Medulla oblongata (tissue), 1 donor: Measurements from ENCODE around the gene RHOBTB3.

ENCODE experiments used
- DNase-seq: peaks from one replicate; pipeline ENCODE4 v3.0.0-alpha.2; 2015; ENCODE audit errors: extremely low spot score

Gene RHOBTB3

DNA sequence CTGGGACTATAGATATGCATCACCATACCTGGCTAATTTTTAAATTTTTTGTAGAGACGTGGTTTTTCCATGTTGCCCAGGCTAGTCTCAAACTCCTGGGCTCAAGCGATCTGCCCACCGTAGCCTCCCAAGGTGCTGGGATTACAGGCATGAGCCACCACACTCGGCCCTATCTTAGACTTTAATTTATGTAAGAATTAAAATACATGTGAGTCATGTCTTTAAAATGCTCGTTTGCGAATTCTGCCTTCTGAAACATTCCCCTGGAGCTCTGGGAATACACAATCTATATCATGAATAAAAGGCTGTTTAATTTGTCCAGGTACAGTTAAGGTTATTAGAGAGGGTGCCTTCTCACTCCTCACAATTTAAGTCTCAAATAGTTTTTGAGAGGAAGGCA is 32.8 kb downstream of the RHOBTB3 start:
- DNase-seq, result no peak

GRCh38 chr5:95768731-95769130 is 37.6 kb downstream of the RHOBTB3 start:
- no peak for DNase-seq

GRCh38 chr5:95770830-95771708 is 39.9 kb downstream of the RHOBTB3 start:
- DNase-seq, result no peak

DNA sequence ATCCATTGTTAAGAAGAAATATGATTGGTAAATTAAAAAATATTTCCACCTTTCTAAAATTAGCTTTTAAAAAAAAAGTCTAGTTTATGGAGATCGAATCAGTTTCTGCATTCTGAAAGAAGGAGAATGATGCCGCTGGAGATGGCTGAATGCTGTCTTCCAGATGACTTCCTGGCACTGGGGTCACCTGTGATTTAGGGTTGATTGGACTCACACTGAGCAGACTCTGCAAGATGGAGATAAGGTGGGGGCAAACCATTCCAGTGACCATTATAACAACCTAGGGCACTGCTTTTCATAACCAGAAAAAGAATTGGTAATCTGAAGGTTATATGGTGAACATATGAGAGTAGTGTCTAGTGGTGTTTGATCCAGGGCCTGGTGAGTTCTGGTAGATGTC is 40.8 kb downstream of the RHOBTB3 start:
- no peak for DNase-seq

GRCh38 chr5:95773335-95774059 is 42.4 kb downstream of the RHOBTB3 start:
- peak; percentile 21 for DNase-seq

DNA sequence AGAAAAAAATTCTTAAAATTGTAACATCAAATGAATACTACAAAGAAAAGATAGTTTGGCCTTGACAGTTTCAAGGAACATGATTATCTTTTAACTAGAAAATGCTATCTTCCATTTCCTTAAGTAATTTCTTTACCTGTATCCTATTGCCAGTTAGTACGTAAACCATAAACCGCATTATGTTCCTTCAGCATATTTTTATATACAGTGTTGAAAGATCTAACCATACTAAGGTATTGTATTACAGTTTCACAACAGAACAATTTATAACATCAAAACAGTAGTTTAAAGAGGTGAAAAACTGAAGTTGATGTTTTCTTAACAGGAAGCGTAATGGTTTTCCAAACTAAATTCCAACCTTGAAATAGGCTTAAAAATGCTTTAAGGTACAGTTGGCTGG is 46.3 kb downstream of the RHOBTB3 start:
- no peak for DNase-seq

DNA sequence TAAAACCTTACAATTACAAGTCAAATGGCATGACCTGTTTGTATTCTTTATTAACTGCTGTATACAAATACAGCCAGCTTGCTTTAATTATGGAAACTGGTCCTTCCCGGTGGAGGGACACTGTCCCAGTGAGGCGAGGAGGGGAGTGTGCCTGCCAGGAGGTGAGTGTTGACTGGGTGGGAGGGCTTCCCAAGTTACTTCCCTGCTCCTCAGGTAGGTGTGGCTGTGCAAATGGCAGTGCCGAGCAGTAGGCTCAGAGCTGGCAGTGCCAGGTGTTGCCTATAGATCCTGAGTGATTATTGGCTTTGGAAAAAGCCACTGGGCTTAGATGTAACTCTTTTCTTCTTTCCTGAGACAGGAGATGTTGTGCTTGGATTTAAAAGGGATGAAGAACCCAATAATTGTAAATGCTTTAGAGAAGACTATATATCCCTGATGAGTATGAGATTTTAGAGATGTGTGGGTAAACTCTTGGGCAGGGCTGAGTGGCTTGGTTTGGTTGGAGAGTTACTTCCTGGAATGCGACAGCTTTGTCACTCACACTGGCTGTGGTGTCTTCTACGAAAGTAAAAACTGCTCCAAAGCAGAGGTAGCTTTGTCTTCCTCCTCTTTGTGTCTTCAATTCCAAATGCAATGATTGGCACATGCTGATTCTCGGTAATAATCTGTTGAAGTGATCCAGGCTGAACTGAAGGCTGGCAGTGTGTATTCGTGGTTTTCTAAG is 47.7 kb downstream of the RHOBTB3 start:
- no peak for DNase-seq

DNA sequence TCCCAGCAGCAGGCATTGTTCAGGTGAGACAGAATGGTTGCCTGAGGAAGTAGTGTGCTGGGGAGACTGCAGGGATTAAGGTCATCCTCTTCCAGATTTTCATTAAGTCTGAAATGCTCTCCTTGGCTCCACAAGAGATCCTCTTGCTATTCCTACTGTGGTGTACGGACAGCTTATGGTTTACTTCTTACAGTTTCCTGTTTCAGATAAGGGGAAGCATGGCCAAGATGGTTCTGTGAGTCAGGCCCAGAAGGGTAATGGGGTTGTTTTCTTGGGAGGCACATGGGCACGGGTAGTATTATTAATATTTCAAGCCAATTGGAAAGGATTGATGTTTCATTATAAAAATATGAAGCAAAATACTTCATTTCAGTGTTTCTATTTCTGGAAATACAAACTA is 48.5 kb downstream of the RHOBTB3 start:
- DNase-seq, result no peak

DNA sequence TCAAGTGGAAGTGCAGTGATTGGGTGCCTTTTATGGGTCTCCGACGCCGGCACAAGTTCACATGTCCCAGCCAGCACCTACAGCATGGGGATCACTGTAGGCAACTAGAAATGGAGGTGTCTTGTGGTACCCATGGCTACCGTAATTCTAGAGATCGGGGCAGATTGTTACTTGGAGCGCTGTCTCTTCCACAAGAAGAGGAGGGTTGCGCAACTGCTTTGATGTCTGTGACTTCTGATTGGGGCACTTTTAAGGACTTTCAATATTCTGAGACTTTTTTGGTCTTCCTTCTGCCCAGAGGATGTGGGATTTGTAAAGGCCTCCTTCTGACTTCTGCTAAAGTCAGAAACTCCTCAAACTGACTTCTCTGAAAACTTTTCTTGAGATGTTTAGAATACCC is 49.5 kb downstream of the RHOBTB3 start:
- no peak for DNase-seq

- peak; percentile 93 for DNase-seq
These were observed 50.0 kb downstream of the RHOBTB3 start for GRCh38 chr5:95781101-95781583.

GRCh38 chr5:95782181-95782580 is 51.0 kb downstream of the RHOBTB3 start:
- DNase-seq, result no peak

DNA sequence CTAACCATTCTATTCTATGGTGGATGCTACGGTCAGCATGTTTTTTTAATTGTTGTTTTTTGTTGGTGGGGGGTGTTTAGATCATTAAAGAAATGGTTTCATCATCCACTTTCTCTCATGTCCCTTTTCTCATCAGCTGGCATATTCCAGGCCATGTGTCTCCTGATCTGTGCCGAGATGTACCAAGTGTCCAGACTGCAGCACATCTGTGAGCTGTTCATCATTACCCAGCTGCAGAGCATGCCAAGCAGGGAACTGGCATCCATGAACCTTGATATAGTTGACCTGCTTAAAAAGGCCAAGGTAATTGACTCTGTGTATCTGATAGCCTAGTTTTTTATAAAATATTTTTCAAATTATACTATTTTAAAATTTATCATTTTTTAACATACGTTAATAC is 52.5 kb downstream of the RHOBTB3 start:
- no peak for DNase-seq

DNA sequence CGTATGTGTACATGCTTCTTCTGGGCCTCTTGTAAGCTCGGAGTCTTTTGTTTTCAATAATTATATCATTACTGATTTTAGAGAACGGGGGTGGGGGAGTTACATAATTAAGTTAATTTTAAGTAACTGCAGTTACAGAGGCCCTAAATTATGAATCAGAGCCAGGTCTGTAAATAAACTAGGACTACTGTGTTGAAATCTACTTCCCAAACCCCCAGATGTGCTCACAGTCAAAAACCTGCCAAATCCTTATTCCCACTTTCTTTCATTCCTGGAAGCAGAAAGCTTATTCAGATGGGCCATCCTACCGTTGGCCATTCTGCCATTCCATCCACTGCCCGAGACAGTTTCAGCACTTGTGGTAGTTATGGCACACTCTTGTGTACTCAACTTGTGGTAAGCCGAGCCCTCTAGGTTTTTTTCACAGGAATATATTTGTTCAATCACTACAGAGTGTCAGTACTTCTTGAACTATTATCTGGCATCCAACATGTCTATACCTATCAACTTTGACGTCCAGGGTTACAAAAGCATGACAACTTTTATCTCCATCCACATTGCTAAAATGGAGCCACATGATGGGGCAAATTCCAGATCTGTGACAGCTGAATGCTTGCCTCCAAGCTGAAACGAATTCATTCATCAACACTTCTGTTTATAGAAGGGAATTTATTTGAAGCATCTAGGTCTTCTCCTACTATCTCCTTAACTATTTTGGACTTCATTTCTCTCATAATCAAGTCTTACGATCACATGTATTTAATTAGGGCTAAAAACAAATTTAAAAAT is 53.6 kb downstream of the RHOBTB3 start:
- no peak for DNase-seq

DNA sequence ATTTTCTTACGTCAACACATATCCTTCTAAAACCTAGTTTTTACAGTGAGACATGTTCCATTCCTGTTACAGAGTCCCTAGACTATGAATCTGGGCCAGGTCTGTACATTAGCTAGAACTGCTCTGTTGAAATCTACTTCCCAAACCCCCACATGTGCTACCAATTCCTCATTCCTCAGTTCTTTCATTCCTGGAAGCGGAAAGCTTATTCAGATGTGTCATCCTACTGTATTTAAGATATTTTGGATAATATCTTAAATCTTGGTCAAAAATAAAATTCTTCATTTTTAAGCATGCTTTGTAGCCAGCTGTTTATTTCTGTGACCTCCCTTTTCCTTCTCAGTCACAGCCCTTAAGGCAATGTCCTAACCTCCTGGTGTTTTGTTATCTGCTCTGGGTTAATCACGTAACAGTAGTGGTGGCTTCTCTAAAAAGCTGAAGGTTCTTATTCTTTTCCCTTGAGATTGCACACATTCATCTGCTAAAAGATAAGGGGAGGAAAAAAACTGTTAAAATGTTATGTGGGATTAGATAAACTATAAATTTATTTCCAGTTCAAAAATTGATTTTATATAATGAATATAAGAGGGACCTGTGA is 55.8 kb downstream of the RHOBTB3 start:
- no peak for DNase-seq

GRCh38 chr5:95788493-95788892 is 57.4 kb downstream of the RHOBTB3 start:
- DNase-seq, result no peak

DNA sequence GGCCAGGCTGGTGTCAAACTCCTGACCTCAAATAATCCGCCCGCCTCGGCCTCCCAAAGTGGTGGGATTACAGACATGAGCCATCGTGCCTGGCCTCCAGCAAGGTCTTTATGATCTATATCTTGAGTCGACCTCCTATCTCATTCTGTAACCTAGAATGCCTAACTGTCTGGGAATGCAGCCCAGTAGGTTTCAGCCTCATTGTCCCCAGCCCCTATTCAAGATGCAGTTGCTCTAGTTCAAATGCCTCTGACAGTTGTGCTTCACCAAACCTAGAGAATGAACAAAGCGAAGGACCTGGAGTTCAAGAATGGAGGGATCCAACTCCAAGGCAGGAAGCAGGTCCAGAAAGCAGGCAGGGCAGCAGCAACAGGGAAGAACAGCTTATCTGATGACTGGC is 60.6 kb downstream of the RHOBTB3 start:
- no peak for DNase-seq

- DNase-seq, result no peak
These were observed 63.0 kb downstream of the RHOBTB3 start for GRCh38 chr5:95794070-95794516.

DNA sequence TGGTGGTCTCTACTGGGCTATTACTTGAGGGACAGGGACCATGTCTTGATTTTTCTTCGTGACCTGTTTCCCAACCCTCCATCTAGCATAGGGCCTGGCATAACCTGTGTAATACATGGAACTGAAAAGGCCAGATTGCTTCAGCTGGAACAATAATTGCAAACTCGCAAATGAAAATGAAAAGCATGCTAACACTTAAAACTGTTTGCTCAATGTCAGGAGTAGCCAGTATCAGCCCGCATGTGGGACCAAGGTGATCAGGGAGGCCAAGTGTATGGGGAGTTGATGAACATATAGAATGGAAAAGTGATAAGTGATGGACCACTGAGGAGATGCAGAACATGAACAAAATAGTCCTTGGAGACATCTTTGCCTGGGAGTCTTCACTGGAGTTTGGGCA is 66.2 kb downstream of the RHOBTB3 start:
- DNase-seq, result no peak

- no peak for DNase-seq
These were observed 66.9 kb downstream of the RHOBTB3 start for GRCh38 chr5:95798048-95798447.

DNA sequence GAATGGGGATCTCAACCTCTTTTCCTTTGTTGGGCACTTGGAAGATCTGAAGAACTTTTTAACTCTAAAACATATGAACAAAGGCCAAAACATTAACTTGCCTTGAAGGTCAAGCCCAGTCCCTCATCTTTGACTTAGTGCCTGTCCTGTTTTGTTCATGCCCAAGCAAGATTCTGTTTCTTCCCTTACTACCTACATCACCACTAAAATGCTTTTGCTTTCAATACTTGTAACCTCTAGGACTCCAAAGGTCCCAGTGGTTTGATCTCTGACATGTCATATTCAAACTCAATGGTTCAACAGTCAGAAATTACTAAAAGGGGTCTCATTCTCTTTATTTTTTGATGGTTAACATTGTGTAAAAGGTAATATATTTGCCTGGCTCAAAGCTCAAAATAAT is 67.4 kb downstream of the RHOBTB3 start:
- DNase-seq, result no peak
